DOHH2 (cell line): Measurements from ENCODE around the gene MTIF3.

ENCODE experiments used
- CTCF ChIP-seq: fragments of 200-600 bp; sonication (generic); IDR thresholded peaks from one replicate; pipeline ENCODE4 v1.5.1; 2014; ENCODE audit warnings: antibody characterized with exemption, mild to moderate bottlenecking, low read depth, low read length; ENCODE audit not compliant: poor library complexity, severe bottlenecking
- EZH2phosphoT487 ChIP-seq: fragments of 200-600 bp; sonication (generic); IDR thresholded peaks from 2 replicates; pipeline ENCODE4 v1.6.1; 2017; ENCODE audit warnings: borderline replicate concordance, mild to moderate bottlenecking, antibody characterized with exemption, low read length, moderate library complexity, mixed read lengths

- TF ChIP-seq CTCF (no peak), EZH2phosphoT487 (no peak)
These were observed 46.5 kb downstream of the MTIF3 start for GRCh38 chr13:27403727-27404385.
